Measurements from ENCODE around the gene TNKS1BP1. TPM values are rescaled to one million over a fixed set of nuclear protein-coding genes. Genes with fewer than 3 reads are reported as not detected.

TNKS1BP1 gene
- total RNA-seq, 1 donor from 2014 or later: 122 TPM

DNA sequence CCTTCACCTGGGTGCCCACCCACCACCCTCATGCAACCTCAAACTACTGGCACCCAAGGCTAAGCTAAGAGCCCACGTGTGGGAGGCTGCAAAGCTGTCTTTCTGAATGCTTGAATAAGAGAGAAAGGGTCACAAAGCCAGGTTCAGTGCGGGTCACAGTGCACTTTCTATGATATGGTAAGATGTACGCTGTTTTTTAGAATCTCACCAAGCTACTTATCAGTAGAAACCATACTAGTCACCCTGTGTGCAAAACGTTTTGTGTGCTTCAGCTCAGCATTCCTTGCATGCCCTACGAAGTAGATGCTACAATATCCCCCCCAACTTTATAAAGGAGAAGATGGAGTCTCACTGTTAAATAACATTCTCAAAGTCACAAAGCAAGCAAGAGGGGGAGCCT lies 28.3 kb upstream of the TNKS1BP1 start:
- Mint-ChIP-seq H3K4me3 (no peak overlapping the region), H3K36me3 (no peaks in the 10 kb centered on the region), H3K9me3 (no peaks in the 10 kb centered on the region), H3K27ac (no peak overlapping the region), H3K4me1 (ENCODE audit: unreplicated experiment) (peaks cover 5% of the 10 kb centered on the region), H3K27me3 (peaks cover 4% of the 10 kb centered on the region)
- no peak for DNase-seq (ENCODE audit: extremely low spot score, unreplicated experiment)
- TF ChIP-seq, protein P1, sequence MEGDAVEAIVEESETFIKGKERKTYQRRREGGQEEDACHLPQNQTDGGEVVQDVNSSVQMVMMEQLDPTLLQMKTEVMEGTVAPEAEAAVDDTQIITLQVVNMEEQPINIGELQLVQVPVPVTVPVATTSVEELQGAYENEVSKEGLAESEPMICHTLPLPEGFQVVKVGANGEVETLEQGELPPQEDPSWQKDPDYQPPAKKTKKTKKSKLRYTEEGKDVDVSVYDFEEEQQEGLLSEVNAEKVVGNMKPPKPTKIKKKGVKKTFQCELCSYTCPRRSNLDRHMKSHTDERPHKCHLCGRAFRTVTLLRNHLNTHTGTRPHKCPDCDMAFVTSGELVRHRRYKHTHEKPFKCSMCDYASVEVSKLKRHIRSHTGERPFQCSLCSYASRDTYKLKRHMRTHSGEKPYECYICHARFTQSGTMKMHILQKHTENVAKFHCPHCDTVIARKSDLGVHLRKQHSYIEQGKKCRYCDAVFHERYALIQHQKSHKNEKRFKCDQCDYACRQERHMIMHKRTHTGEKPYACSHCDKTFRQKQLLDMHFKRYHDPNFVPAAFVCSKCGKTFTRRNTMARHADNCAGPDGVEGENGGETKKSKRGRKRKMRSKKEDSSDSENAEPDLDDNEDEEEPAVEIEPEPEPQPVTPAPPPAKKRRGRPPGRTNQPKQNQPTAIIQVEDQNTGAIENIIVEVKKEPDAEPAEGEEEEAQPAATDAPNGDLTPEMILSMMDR (conservative IDR thresholded peaks at IDR 0.05): no peak

GRCh38 chr11:57349491-57350274 lies 24.9 kb upstream of the TNKS1BP1 start:
- TF ChIP-seq, protein P1 (conservative IDR thresholded peaks at IDR 0.05): peak; percentile 97
- H3K36me3 Mint-ChIP-seq: no peaks in the 10 kb centered on the region
- no peak overlapping the region for H3K27ac Mint-ChIP-seq
- DNase-seq (ENCODE audit: extremely low spot score, unreplicated experiment): peak; percentile 84
- H3K4me3 Mint-ChIP-seq: peak overlapping the region; percentile 11
- H3K27me3 Mint-ChIP-seq: peaks cover 4% of the 10 kb centered on the region
- peaks cover 11% of the 10 kb centered on the region for H3K4me1 Mint-ChIP-seq (ENCODE audit: unreplicated experiment)
- no peaks in the 10 kb centered on the region for H3K9me3 Mint-ChIP-seq

GRCh38 chr11:57348636-57349313 lies 24.0 kb upstream of the TNKS1BP1 start:
- H3K4me3 Mint-ChIP-seq: no peak overlapping the region
- no peak overlapping the region for H3K27ac Mint-ChIP-seq
- peaks cover 14% of the 10 kb centered on the region for H3K4me1 Mint-ChIP-seq (ENCODE audit: unreplicated experiment)
- no peak for DNase-seq (ENCODE audit: extremely low spot score, unreplicated experiment)
- TF ChIP-seq, protein P1 (conservative IDR thresholded peaks at IDR 0.05): no peak
- peaks cover 4% of the 10 kb centered on the region for H3K27me3 Mint-ChIP-seq
- no peaks in the 10 kb centered on the region for H3K36me3 Mint-ChIP-seq
- no peaks in the 10 kb centered on the region for H3K9me3 Mint-ChIP-seq

GRCh38 chr11:57348052-57348451 lies 23.3 kb upstream of the TNKS1BP1 start:
- Mint-ChIP-seq H3K4me1 (ENCODE audit: unreplicated experiment) (peaks cover 19% of the 10 kb centered on the region), H3K27ac (no peak overlapping the region), H3K4me3 (no peak overlapping the region), H3K36me3 (no peaks in the 10 kb centered on the region), H3K27me3 (peaks cover 4% of the 10 kb centered on the region), H3K9me3 (no peaks in the 10 kb centered on the region)
- DNase-seq (ENCODE audit: extremely low spot score, unreplicated experiment): no peak
- TF ChIP-seq, protein P1 (conservative IDR thresholded peaks at IDR 0.05): no peak

- H3K4me1 Mint-ChIP-seq (ENCODE audit: unreplicated experiment): peaks cover 23% of the 10 kb centered on the region
- DNase-seq (ENCODE audit: extremely low spot score, unreplicated experiment): no peak
- H3K4me3 Mint-ChIP-seq: no peak overlapping the region
- no peaks in the 10 kb centered on the region for H3K36me3 Mint-ChIP-seq
- H3K27ac Mint-ChIP-seq: no peak overlapping the region
- TF ChIP-seq, protein P1 (conservative IDR thresholded peaks at IDR 0.05): no peak
- H3K9me3 Mint-ChIP-seq: no peaks in the 10 kb centered on the region
- peaks cover 4% of the 10 kb centered on the region for H3K27me3 Mint-ChIP-seq
Observed at GRCh38 chr11:57347336-57347735, 22.6 kb upstream of the TNKS1BP1 start.

Measured in type B pancreatic cell (in vitro differentiated cells).